GM23338 (cell line): Measurements from ENCODE around the gene OMD. TPM values are rescaled to one million over a fixed set of nuclear protein-coding genes. Genes with fewer than 3 reads are reported as not detected.

Source experiments
- ATAC-seq: fragments of 200-7000 bp; cut with Tn5 transposase; 3 replicates; pipeline ENCODE4 v1.9.1; 2020
- DNase-seq: peaks from one replicate; pipeline ENCODE4 v3.0.0-alpha.2; 2015; ENCODE audit warnings: low spot score
- H2AFZ ChIP-seq: fragments of 200-600 bp; sonication (generic); 2 replicates; pipeline ENCODE4 v1.8.0; 2016; ENCODE audit warnings: antibody characterized with exemption, mild to moderate bottlenecking, moderate library complexity
- H3F3A ChIP-seq: fragments of 200-600 bp; sonication (generic); replicated peaks from 2 replicates; pipeline ENCODE4 v1.8.0; 2017; ENCODE audit warnings: antibody characterized with exemption, mixed run types, low read depth
- H3K27ac ChIP-seq: fragments of 200-600 bp; sonication (generic); 2 replicates; pipeline ENCODE4 v1.6.1; 2016; ENCODE audit warnings: low read depth
- H3K27me3 ChIP-seq: fragments of 200-600 bp; sonication (generic); 2 replicates; pipeline ENCODE4 v1.8.0; 2016; ENCODE audit warnings: mild to moderate bottlenecking, mixed run types, moderate library complexity; ENCODE audit not compliant: insufficient read depth
- H3K36me3 ChIP-seq: fragments of 200-600 bp; sonication (generic); 2 replicates; pipeline ENCODE4 v1.8.0; 2016; ENCODE audit warnings: mild to moderate bottlenecking; ENCODE audit not compliant: insufficient read depth
- H3K4me1 ChIP-seq: fragments of 200-600 bp; sonication (generic); 2 replicates; pipeline ENCODE4 v1.8.0; 2016; ENCODE audit warnings: mild to moderate bottlenecking, moderate library complexity; ENCODE audit not compliant: insufficient read depth
- H3K4me2 ChIP-seq: fragments of 200-600 bp; sonication (generic); 2 replicates; pipeline ENCODE4 v1.7.1; 2017; ENCODE audit warnings: mixed run types
- H3K4me3 ChIP-seq: fragments of 200-600 bp; sonication (generic); 2 replicates; pipeline ENCODE4 v1.6.1; 2016; ENCODE audit warnings: mixed run types
- H3K79me2 ChIP-seq: fragments of 200-600 bp; sonication (generic); replicated peaks from 2 replicates; pipeline ENCODE4 v1.8.0; 2017; ENCODE audit warnings: mild to moderate bottlenecking; ENCODE audit not compliant: insufficient read depth
- H3K9me2 ChIP-seq: fragments of 200-600 bp; sonication (generic); 2 replicates; pipeline ENCODE4 v1.8.0; 2017; ENCODE audit not compliant: insufficient read depth
- H4K20me1 ChIP-seq: fragments of 200-600 bp; sonication (generic); replicated peaks from 2 replicates; pipeline ENCODE4 v1.8.0; 2017; ENCODE audit warnings: mild to moderate bottlenecking; ENCODE audit not compliant: insufficient read depth
- H3K27ac Mint-ChIP-seq: 2 replicates; pipeline ENCODE4 v1.8.0; 2020; ENCODE audit warnings: inconsistent platforms, mild to moderate bottlenecking, moderate library complexity, mixed read lengths
- H3K27me3 Mint-ChIP-seq: 3 replicates; pipeline ENCODE4 v1.8.0; 2022; ENCODE audit warnings: low read depth, mild to moderate bottlenecking, moderate library complexity, mixed read lengths, inconsistent platforms; ENCODE audit not compliant: insufficient read depth, poor library complexity
- H3K36me3 Mint-ChIP-seq: 3 replicates; pipeline ENCODE4 v1.8.0; 2021; ENCODE audit warnings: low read depth, mild to moderate bottlenecking, inconsistent platforms, moderate library complexity, mixed read lengths
- H3K4me1 Mint-ChIP-seq: 3 replicates; pipeline ENCODE4 v1.8.0; 2020; ENCODE audit warnings: mild to moderate bottlenecking, inconsistent platforms, mixed read lengths
- H3K4me3 Mint-ChIP-seq: 3 replicates; pipeline ENCODE4 v1.8.0; 2021; ENCODE audit warnings: moderate library complexity, mild to moderate bottlenecking, inconsistent platforms, mixed read lengths
- H3K9me3 Mint-ChIP-seq: 3 replicates; pipeline ENCODE4 v1.8.0; 2020; ENCODE audit warnings: moderate library complexity, mild to moderate bottlenecking, inconsistent platforms, mixed read lengths
- EZH2 ChIP-seq: fragments of 200-600 bp; sonication (generic); IDR thresholded peaks from one replicate; pipeline ENCODE4 v1.8.0; 2017; ENCODE audit warnings: antibody characterized with exemption, mild to moderate bottlenecking, low read depth; ENCODE audit not compliant: unreplicated experiment
- EZH2phosphoT487 ChIP-seq: fragments of 200-600 bp; sonication (generic); IDR thresholded peaks from one replicate; pipeline ENCODE4 v1.8.1; 2018; ENCODE audit warnings: antibody characterized with exemption; ENCODE audit not compliant: unreplicated experiment
- NANOG ChIP-seq: IDR thresholded peaks from 2 replicates; pipeline ENCODE4 v1.6.1; 2016; ENCODE audit warnings: antibody characterized with exemption, borderline replicate concordance
- ZNF114 ChIP-seq: fragments of 250-450 bp; sonication (Bioruptor Pico); IDR thresholded peaks from 2 replicates; pipeline ENCODE4 v1.5.0; 2020; ENCODE audit warnings: mild to moderate bottlenecking, moderate library complexity
- polyA plus RNA-seq: library from polyadenylated mRNA; unstranded; fragments of >200 nt; fragmentation: Nextera tagmentation; extraction: Ambion mirVana; gene quantifications from 2 replicates; pipeline ENCODE4 v1.2.1, GENCODE V29; 2016
- total RNA-seq: library from RNA; depleted of rRNA; stranded (reverse); fragments of >200 nt; shearing (Covaris generic); gene quantifications from 2 replicates; pipeline ENCODE4 v1.2.3, GENCODE V29; 2014
- TF ChIP-seq, protein P1 (sequence below), 2 experiments: fragments of 200-600 bp in 1 of 2; sonication (generic) in 1 of 2; conservative IDR thresholded peaks; 2 replicates each; pipeline versions ENCODE4 v1.5.1 to v1.6.1; 2016 to 2017; ENCODE audit warnings: antibody characterized with exemption in 2 of 2, low read depth in 2 of 2, mild to moderate bottlenecking in 2 of 2, moderate library complexity in 1 of 2
- TF ChIP-seq, protein P2 (sequence below): fragments of 250-450 bp; sonication (Bioruptor Pico); IDR thresholded peaks from 2 replicates; pipeline ENCODE4 v1.5.0; 2020; ENCODE audit warnings: mild to moderate bottlenecking, moderate library complexity

The OMD gene
- total and polyA plus RNA-seq, 2 experiments from 2014 or later = 1.1 TPM; not detected in 1

DNA sequence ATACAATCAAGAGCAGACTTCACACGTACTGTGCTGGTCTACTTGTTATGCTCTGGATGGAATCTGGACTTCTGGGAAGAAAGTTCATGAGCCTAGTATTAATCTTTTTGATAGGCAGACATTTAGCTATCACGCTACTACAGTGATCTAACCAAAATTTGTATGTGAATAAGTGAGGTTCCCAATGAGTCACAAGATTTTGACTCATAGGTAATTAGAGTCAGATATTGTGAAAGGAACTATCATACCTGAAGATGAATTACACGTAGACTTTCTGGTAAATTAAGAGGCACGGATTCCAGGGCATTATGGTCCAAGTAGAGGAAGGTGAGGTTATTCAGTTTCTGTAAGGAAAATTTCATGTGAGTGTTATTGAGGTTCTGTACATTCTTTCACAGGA, 38.3 kb downstream of the OMD start (continued):
- TF ChIP-seq, protein P1, sequence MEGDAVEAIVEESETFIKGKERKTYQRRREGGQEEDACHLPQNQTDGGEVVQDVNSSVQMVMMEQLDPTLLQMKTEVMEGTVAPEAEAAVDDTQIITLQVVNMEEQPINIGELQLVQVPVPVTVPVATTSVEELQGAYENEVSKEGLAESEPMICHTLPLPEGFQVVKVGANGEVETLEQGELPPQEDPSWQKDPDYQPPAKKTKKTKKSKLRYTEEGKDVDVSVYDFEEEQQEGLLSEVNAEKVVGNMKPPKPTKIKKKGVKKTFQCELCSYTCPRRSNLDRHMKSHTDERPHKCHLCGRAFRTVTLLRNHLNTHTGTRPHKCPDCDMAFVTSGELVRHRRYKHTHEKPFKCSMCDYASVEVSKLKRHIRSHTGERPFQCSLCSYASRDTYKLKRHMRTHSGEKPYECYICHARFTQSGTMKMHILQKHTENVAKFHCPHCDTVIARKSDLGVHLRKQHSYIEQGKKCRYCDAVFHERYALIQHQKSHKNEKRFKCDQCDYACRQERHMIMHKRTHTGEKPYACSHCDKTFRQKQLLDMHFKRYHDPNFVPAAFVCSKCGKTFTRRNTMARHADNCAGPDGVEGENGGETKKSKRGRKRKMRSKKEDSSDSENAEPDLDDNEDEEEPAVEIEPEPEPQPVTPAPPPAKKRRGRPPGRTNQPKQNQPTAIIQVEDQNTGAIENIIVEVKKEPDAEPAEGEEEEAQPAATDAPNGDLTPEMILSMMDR (conservative IDR thresholded peaks at IDR 0.05; ENCODE audit: low read depth in 2 of 2) = no peak
- TF ChIP-seq ZNF114 (CRISPR knock-in tag) = no peak

DNA sequence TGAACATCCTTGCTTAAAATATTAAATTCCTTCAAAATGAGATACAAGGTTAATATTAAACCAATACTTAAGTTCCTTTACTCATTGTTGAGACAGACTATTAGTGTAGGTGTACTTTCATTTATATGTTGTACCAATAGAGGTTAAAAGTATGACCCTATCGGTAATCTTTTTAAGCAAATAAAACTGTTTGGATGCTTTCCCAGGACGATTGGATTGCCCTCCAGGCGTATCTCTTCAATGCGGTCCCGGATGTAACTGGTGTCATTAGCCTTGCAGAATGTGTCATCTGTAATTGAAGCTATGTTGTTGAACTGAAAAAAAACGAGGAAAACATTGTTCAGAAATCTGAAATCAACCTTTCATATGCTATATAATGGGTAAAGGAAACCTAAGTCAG, 38.8 kb downstream of the OMD start:
- no peaks in the 10 kb centered on the region for H4K20me1 ChIP-seq
- no peaks in the 10 kb centered on the region for H3K27me3 ChIP-seq
- no peak for ATAC-seq
- H3K4me2 ChIP-seq = no peak overlapping the region
- H3K36me3 ChIP-seq = no peaks in the 10 kb centered on the region
- H3K27me3 Mint-ChIP-seq = no peaks in the 10 kb centered on the region
- TF ChIP-seq EZH2 (no peak), EZH2phosphoT487 (no peak), NANOG (no peak)
- TF ChIP-seq, protein P2, sequence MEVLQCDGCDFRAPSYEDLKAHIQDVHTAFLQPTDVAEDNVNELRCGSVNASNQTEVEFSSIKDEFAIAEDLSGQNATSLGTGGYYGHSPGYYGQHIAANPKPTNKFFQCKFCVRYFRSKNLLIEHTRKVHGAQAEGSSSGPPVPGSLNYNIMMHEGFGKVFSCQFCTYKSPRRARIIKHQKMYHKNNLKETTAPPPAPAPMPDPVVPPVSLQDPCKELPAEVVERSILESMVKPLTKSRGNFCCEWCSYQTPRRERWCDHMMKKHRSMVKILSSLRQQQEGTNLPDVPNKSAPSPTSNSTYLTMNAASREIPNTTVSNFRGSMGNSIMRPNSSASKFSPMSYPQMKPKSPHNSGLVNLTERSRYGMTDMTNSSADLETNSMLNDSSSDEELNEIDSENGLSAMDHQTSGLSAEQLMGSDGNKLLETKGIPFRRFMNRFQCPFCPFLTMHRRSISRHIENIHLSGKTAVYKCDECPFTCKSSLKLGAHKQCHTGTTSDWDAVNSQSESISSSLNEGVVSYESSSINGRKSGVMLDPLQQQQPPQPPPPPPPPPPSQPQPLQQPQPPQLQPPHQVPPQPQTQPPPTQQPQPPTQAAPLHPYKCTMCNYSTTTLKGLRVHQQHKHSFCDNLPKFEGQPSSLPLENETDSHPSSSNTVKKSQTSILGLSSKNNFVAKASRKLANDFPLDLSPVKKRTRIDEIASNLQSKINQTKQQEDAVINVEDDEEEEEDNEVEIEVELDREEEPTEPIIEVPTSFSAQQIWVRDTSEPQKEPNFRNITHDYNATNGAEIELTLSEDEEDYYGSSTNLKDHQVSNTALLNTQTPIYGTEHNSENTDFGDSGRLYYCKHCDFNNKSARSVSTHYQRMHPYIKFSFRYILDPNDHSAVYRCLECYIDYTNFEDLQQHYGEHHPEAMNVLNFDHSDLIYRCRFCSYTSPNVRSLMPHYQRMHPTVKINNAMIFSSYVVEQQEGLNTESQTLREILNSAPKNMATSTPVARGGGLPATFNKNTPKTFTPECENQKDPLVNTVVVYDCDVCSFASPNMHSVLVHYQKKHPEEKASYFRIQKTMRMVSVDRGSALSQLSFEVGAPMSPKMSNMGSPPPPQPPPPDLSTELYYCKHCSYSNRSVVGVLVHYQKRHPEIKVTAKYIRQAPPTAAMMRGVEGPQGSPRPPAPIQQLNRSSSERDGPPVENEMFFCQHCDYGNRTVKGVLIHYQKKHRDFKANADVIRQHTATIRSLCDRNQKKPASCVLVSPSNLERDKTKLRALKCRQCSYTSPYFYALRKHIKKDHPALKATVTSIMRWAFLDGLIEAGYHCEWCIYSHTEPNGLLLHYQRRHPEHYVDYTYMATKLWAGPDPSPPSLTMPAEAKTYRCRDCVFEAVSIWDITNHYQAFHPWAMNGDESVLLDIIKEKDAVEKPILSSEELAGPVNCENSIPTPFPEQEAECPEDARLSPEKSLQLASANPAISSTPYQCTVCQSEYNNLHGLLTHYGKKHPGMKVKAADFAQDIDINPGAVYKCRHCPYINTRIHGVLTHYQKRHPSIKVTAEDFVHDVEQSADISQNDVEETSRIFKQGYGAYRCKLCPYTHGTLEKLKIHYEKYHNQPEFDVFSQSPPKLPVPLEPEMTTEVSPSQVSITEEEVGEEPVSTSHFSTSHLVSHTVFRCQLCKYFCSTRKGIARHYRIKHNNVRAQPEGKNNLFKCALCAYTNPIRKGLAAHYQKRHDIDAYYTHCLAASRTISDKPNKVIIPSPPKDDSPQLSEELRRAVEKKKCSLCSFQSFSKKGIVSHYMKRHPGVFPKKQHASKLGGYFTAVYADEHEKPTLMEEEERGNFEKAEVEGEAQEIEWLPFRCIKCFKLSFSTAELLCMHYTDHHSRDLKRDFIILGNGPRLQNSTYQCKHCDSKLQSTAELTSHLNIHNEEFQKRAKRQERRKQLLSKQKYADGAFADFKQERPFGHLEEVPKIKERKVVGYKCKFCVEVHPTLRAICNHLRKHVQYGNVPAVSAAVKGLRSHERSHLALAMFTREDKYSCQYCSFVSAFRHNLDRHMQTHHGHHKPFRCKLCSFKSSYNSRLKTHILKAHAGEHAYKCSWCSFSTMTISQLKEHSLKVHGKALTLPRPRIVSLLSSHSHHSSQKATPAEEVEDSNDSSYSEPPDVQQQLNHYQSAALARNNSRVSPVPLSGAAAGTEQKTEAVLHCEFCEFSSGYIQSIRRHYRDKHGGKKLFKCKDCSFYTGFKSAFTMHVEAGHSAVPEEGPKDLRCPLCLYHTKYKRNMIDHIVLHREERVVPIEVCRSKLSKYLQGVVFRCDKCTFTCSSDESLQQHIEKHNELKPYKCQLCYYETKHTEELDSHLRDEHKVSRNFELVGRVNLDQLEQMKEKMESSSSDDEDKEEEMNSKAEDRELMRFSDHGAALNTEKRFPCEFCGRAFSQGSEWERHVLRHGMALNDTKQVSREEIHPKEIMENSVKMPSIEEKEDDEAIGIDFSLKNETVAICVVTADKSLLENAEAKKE (CRISPR knock-in tag) = no peak
- H3K27ac Mint-ChIP-seq = no peak overlapping the region
- no peak overlapping the region for H3K4me3 Mint-ChIP-seq
- H3K4me3 ChIP-seq = no peak overlapping the region
- H3K9me3 Mint-ChIP-seq = no peaks in the 10 kb centered on the region
- H3F3A ChIP-seq = no peaks in the 10 kb centered on the region
- H2AFZ ChIP-seq = no peak overlapping the region
- 0 out of 2 replicates have a peak, but pooled peaks cover 1% of the 10 kb centered on the region for H3K4me1 ChIP-seq
- H3K36me3 Mint-ChIP-seq = no peaks in the 10 kb centered on the region
- no peaks in the 10 kb centered on the region for H3K79me2 ChIP-seq
- no peaks in the 10 kb centered on the region for H3K9me2 ChIP-seq
- peaks cover 6% of the 10 kb centered on the region; the same call in 2 of the 3 replicates for H3K4me1 Mint-ChIP-seq
- no peak overlapping the region for H3K27ac ChIP-seq
- no peak for DNase-seq
